ENCODE data around the gene CAP1.

The CAP1 gene

DNA sequence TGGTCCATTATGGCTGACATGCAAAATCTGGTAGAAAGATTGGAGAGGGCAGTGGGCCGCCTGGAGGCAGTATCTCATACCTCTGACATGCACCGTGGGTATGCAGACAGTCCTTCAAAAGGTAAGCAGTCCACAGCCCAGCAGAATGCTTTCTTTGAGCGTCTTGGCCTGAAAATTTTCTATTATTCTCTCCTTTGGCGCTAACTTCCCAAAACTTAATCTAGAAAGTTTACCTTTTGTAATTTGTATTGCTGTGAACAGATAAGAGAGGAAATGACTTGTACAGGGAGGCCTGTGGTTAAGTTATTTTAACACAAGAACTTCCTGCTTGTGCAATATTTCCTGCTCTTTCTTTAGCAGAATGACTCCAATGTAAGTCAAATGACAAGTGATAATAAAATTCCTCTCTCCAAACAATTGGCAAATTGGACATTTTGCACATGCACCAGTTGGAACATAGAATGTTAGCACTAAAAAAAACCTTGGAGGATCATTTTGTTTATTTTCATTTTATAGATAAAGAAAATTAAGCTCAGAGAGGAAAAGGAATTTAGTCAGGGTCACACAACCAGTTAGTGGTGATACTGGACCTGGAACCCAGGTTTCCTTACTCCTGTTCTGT, 18.9 kb downstream of the CAP1 start:
- DNase-seq = no peak

DNA sequence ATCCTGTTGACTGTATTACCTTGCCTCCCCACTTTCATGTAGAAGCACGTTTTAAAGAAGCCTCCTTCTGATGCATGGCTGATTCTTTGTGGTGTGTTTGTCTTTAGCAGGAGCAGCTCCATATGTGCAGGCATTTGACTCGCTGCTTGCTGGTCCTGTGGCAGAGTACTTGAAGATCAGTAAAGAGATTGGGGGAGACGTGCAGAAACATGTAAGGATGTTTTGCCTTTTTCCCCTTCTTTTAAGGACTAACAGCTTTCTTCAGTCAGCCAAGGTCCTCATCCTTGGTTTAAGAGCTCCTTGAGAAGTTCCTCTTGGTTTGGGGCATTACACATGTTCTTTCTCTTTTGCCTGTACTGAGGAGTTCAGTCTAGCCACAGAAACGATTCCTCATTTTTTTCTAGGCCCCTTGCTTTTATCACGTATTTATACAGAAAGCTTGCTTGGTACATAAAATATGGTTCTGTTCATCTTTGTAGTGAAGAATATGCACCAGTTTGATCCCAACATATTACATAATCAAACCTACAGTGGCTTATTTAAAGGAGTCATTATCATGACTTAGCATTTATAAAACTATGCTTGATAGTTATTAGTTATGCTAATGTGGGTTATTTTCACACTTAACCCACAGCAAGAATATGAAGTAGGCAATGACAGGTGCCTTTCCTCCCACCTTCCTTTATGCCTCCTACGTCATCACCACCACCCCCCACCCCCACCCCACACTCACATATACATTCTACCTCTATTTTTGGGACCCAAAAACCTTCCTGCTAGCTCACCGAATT, 19.6 kb downstream of the CAP1 start:
- no peak for DNase-seq

DNA sequence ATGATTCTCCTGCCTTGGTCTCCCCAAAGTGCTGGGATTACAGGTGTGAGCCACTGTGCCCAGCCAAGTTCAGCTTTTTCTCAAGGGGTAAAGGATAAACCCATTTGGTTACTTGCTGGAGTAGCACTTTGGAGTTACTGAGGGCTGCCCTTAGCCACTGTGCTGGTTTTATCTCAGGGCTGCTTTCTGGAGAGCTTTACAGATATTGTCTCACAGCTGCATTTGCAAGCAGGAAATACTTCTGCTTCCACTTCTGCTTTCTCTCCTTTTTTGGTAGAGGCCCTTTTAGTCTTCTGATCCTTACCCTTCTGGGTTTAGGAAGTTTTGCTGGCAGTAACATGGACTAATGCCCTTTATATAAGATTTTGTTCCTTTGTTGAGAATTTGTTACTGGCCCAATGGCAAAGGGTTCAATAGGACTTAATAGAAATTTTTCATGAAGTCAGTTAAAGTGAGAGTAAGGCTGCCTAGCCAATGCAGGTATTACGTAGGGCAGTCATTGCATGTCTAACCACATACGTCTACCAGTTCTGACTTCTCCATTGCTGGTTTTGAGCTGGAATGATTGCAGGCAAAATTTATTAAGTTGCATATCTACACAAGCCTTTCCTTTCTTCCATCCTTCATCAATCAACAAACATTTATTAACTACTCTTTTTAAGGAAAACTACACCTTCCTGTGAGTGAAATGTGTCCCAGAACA, 24.4 kb downstream of the CAP1 start:
- DNase-seq = no peak

GRCh38 chr1:40067023-40067422, 26.5 kb downstream of the CAP1 start:
- DNase-seq = no peak

GRCh38 chr1:40067851-40068250, 27.3 kb downstream of the CAP1 start:
- no peak for DNase-seq

GRCh38 chr1:40072142-40072541, 31.6 kb downstream of the CAP1 start:
- no peak for DNase-seq

GRCh38 chr1:40073062-40073461, 32.5 kb downstream of the CAP1 start:
- no peak for DNase-seq

GRCh38 chr1:40075266-40075665, 34.7 kb downstream of the CAP1 start:
- DNase-seq = no peak

- DNase-seq = no peak
These were observed 36.4 kb downstream of the CAP1 start for GRCh38 chr1:40076895-40077312.

DNA sequence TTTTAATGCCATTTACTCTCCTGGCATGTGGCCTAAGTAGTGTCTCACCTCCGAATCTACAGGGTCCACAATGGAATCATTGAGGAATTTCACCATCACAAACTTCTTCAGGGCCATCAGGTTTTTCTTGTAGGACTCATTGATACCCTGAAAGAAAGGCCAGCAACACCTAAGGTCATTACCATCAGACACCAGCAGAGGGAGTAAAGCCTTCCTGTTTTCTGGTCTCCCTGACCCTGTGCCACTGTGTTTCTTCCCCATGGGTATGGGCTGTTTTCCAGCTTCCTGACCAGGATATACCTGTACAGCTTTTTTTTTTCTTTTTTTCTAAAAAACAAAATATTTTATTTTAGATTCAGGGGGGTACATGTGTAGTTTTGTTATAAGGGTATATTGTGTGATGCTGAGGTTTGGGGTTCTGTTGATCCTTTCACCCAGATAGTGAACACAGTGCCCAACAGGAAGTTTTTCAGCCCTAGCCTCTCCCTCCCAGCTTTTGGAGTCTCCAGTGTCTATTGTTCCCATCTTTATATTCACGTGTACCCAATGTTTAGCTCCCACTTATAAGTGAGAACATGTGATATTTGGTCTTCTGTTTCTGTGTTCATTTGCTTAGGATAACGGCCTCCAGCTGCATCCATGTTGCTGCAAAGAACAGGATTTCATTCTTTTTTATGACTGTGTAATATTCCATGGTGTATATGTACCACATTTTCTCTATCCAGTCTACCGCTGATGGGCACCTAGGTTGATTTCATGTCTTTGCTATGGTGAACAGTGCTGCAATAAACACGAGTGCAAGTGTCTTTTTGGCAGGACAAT, 38.2 kb downstream of the CAP1 start:
- peak in 3 of 4 experiments; percentile 3 to 13 (median 9) for DNase-seq

- DNase-seq = no peak
These were observed 39.4 kb downstream of the CAP1 start for GRCh38 chr1:40079774-40080400.

DNA sequence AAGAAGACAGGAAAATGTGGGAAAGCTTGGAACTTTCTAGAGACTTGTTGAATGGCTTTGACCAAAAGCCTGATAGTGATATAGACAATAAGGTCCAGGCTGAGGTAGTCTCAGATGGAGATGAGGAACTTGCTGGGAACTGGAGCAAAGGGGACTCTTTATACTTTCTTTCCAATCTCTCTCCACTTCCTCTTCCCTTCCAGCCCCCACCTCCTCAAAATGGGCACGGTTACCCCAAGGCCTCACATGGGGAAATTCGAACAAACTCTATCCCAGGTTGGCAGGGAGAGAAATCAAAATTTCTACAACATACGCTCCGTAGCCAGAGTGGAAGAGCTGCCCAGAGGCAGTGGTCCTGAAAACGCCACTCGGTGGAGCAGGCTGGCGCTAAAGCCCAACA, 41.3 kb downstream of the CAP1 start:
- no peak for DNase-seq

- peak in 3 of 4 experiments; percentile 4 to 15 (median 4) for DNase-seq
These were observed 44.2 kb downstream of the CAP1 start for GRCh38 chr1:40084750-40085149.

DNA sequence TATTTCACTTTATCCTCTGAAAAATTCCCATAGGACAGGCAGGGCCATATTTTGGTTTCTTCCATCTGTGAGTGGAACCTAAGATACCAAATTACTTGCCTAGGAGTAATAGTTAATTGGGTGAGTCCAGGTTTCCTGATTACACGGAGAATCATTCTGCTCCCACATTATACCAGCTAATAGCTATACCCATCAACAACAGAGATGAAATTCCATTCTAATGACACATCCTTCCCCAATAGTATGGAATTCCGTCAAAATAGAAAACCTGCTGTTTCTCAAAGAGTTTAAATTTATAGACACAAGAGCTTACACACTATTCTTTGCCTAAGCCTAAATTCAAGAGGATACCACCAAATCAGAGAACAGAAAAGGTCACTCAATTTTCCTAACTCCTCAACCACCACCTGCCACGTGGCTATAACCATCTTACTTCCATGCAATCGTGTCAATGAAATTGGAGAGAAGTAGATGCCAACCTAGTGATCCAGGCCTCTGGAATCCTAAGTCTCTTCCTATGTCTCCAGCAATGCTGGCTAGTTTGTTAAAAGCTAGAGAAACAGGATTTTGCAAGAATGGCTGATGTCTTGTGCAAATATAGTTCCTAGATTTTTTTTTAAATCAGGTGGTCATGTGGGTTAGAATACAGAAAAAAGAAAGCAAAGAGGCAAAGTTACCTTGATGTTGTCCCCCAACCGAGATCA, 50.3 kb downstream of the CAP1 start:
- DNase-seq = no peak

GRCh38 chr1:40092241-40092640, 51.7 kb downstream of the CAP1 start:
- no peak for DNase-seq

GRCh38 chr1:40092706-40093639, 52.4 kb downstream of the CAP1 start:
- no peak for DNase-seq

GRCh38 chr1:40094466-40095110, 54.1 kb downstream of the CAP1 start:
- no peak for DNase-seq

DNA sequence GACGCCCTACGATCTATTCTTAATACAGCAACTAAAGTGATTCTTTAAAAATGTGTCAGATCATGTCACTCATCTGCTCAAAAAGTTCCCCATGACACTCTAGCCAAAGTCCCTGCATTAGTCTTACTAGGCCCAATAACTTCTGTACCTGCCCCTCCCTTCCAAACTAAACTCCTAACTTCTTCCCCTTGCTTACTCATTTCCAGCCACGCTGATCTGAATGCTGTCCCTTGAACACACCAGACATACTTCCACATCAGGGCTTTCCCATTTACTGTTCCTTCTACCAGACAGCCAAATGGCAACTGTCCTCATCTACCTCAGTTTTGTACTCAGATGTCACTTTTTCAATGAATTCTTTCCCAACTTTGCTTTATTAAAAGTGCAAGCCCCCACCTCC, 55.3 kb downstream of the CAP1 start:
- no peak for DNase-seq

DNA sequence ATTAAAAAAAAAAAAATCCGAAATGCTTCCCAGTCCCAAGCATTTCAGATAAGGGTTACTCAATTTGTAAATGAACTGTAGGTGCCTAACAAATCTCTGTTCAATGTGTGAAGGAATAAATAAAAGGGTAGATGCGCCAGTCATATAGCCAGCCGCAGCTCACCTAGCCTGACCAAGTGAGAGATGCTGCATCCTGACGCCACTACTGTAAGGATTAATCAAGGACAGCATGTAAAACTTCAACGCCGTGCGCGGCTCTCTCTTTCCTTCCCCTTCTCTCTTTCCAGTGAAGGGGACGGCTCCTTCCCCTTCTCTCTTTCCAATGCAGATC, 56.1 kb downstream of the CAP1 start:
- no peak for DNase-seq

Data from activated CD4-positive, CD25-positive, alpha-beta regulatory T cell (primary cell).